OCI-LY7 (cell line): ENCODE data around the gene SLC13A1. TPM values are rescaled to one million over a fixed set of nuclear protein-coding genes. Genes with fewer than 3 reads are reported as not detected.

Source experiments
- BruUV-seq: library from RNA; stranded (reverse); fragments of 400-500 nt; replicated peaks from 2 replicates; lab custom pipeline; 2021; lab: Mats Ljungman, UMichigan
- CTCF ChIA-PET: fragments of 300-600 bp; sonication (Branson Sonifier 250); formaldehyde crosslinking; loops from one replicate; lab custom pipeline; 2022; ENCODE audit warnings: antibody characterized with exemption; ENCODE audit not compliant: unreplicated experiment; lab: Charles Lee
- POLR2A ChIA-PET: fragments of 300-600 bp; sonication (Branson Sonifier 250); formaldehyde crosslinking; loops from one replicate; lab custom pipeline; 2022; ENCODE audit warnings: antibody characterized with exemption; lab: Charles Lee
- DNase-seq: peaks from one replicate; pipeline ENCODE4 v3.0.0-alpha.2; 2015; ENCODE audit warnings: low spot score
- H2AFZ ChIP-seq: fragments of 200-600 bp; sonication (generic), shearing (Covaris generic); 2 replicates; pipeline ENCODE4 v1.6.1; 2014; ENCODE audit warnings: mild to moderate bottlenecking, antibody characterized with exemption, low read length, moderate library complexity
- H3K27ac ChIP-seq: fragments of 200-600 bp; sonication (generic); 2 replicates; pipeline ENCODE4 v1.5.1; 2014; ENCODE audit warnings: mixed run types, low read depth, mild to moderate bottlenecking, moderate library complexity, low read length, inconsistent platforms; ENCODE audit not compliant: poor library complexity, severe bottlenecking
- H3K36me3 ChIP-seq: fragments of 200-600 bp; sonication (generic); 2 replicates; pipeline ENCODE4 v1.6.1; 2014; ENCODE audit warnings: mild to moderate bottlenecking, antibody characterized with exemption, low read length, moderate library complexity, mixed read lengths; ENCODE audit not compliant: insufficient read depth
- H3K4me1 ChIP-seq: fragments of 200-600 bp; sonication (generic); 2 replicates; pipeline ENCODE4 v1.5.1; 2014; ENCODE audit warnings: mild to moderate bottlenecking, low read length; ENCODE audit not compliant: insufficient read depth, poor library complexity, severe bottlenecking
- H3K4me2 ChIP-seq: fragments of 200-600 bp; sonication (generic); 2 replicates; pipeline ENCODE4 v1.6.1; 2014; ENCODE audit warnings: mild to moderate bottlenecking, low read length
- H3K4me3 ChIP-seq: fragments of 200-600 bp; sonication (generic); 2 replicates; pipeline ENCODE4 v1.5.1; 2014; ENCODE audit warnings: mild to moderate bottlenecking, low read depth, low read length; ENCODE audit not compliant: poor library complexity, severe bottlenecking
- H3K79me2 ChIP-seq: fragments of 200-600 bp; sonication (generic); 2 replicates; pipeline ENCODE4 v1.6.1; 2016; ENCODE audit warnings: low read depth, mild to moderate bottlenecking, low read length, moderate library complexity, mixed read lengths; ENCODE audit not compliant: insufficient read depth
- H3K9me2 ChIP-seq: fragments of 200-600 bp; sonication (generic); 2 replicates; pipeline ENCODE4 v1.6.1; 2016; ENCODE audit warnings: mild to moderate bottlenecking, low read length, mixed read lengths; ENCODE audit not compliant: insufficient read depth
- H3K9me3 ChIP-seq: fragments of 200-600 bp; sonication (generic); 2 replicates; pipeline ENCODE4 v1.6.1; 2014; ENCODE audit warnings: mild to moderate bottlenecking, mixed run types, low read length, mixed read lengths
- H4K20me1 ChIP-seq: fragments of 200-600 bp; sonication (generic); 2 replicates; pipeline ENCODE4 v1.6.1; 2014; ENCODE audit warnings: mild to moderate bottlenecking, antibody characterized with exemption, low read length, moderate library complexity, mixed read lengths; ENCODE audit not compliant: insufficient read depth
- CTCF ChIP-seq: fragments of 200-600 bp; sonication (generic); conservative IDR thresholded peaks from 2 replicates; pipeline ENCODE4 v1.5.1; 2014; ENCODE audit warnings: mild to moderate bottlenecking, antibody characterized with exemption, low read length, moderate library complexity, mixed read lengths
- EZH2phosphoT487 ChIP-seq: fragments of 200-600 bp; sonication (generic); IDR thresholded peaks from 2 replicates; pipeline ENCODE4 v1.6.1; 2018; ENCODE audit warnings: low read depth, borderline replicate concordance, mild to moderate bottlenecking, mixed run types, antibody characterized with exemption, low read length, moderate library complexity, mixed read lengths
- intact Hi-C: fragments of 100-400 bp; cut with micrococcal nuclease; formaldehyde crosslinking; loops from one replicate; pipeline ENCODE4 v1.10.0; 2022; ENCODE audit not compliant: unreplicated experiment
- total RNA-seq, 2 experiments: library from RNA; depleted of rRNA in 1 of 2; stranded (reverse); fragments of >200 nt in 1 of 2; shearing (Covaris generic) in 1 of 2; gene quantifications; 2 replicates each; pipeline ENCODE4 v1.2.3, GENCODE V29; 2014 to 2022

The SLC13A1 gene
- total RNA-seq, 2 experiments from 2014 or later = not detected

- Histone ChIP-seq H3K4me2 (no peak overlapping the region), H3K79me2 (no peaks in the 10 kb centered on the region), H3K9me3 (no peaks in the 10 kb centered on the region), H3K4me3 (no peak overlapping the region), H3K9me2 (no peaks in the 10 kb centered on the region), H3K4me1 (no peaks in the 10 kb centered on the region), H3K27ac (no peak overlapping the region), H4K20me1 (no peaks in the 10 kb centered on the region), H2AFZ (no peak overlapping the region), H3K36me3 (no peaks in the 10 kb centered on the region)
- POLR2A ChIA-PET = no interaction called here
- BruUV-seq = no TSS peak
- TF ChIP-seq EZH2phosphoT487 (no peak), CTCF (peak; percentile 35; the same call in 1 of the 2 replicates)
- CTCF ChIA-PET = interaction anchor here (1.0 kb wide), 1 partner anchor 10 kb away, joined by 3 read pairs; no protein-coding TSS in a partner anchor
- intact Hi-C loops = no loop called here
- no peak for DNase-seq
Measured at GRCh38 chr7:123148813-123149212, 51.0 kb downstream of the SLC13A1 start.

GRCh38 chr7:123143252-123144006 is 56.3 kb downstream of the SLC13A1 start:
- Histone ChIP-seq H3K9me3 (no peaks in the 10 kb centered on the region), H2AFZ (no peak overlapping the region), H3K36me3 (no peaks in the 10 kb centered on the region), H3K9me2 (no peaks in the 10 kb centered on the region), H3K4me3 (no peak overlapping the region), H4K20me1 (no peaks in the 10 kb centered on the region), H3K27ac (no peak overlapping the region), H3K4me2 (no peak overlapping the region), H3K79me2 (no peaks in the 10 kb centered on the region), H3K4me1 (no peaks in the 10 kb centered on the region)
- no TSS peak for BruUV-seq
- no peak for DNase-seq
- POLR2A ChIA-PET = no interaction called here
- TF ChIP-seq EZH2phosphoT487 (no peak), CTCF (no peak)
- intact Hi-C loops = no loop called here
- CTCF ChIA-PET = no interaction called here

- no peaks in the 10 kb centered on the region for H3K9me2 ChIP-seq
- no peak overlapping the region for H3K4me3 ChIP-seq
- H3K27ac ChIP-seq = no peak overlapping the region
- no TSS peak for BruUV-seq
- intact Hi-C loops = no loop called here
- no peak for DNase-seq
- no peak overlapping the region for H3K4me2 ChIP-seq
- H3K79me2 ChIP-seq = no peaks in the 10 kb centered on the region
- no peaks in the 10 kb centered on the region for H3K9me3 ChIP-seq
- no peak overlapping the region for H2AFZ ChIP-seq
- no peak for TF ChIP-seq EZH2phosphoT487
- TF ChIP-seq CTCF = no peak
- POLR2A ChIA-PET = no interaction called here
- H3K4me1 ChIP-seq = no peaks in the 10 kb centered on the region
- H4K20me1 ChIP-seq = no peaks in the 10 kb centered on the region
- no peaks in the 10 kb centered on the region for H3K36me3 ChIP-seq
- CTCF ChIA-PET = no interaction called here
Measured at GRCh38 chr7:123140561-123140960, 59.2 kb downstream of the SLC13A1 start.
